IMR-90 (cell line): ENCODE measurements around the gene GDPD5.

Experiments
- CTCF ChIP-seq: conservative IDR thresholded peaks from 2 replicates; pipeline ENCODE4 v1.5.1; 2012; ENCODE audit warnings: mild to moderate bottlenecking, low read depth, low read length, improper control_type of control experiment
- FOS ChIP-seq: fragments of 150-350 bp; IDR thresholded peaks from 2 replicates; pipeline ENCODE4 v1.6.1; 2016; ENCODE audit warnings: low read depth, low read length
- MXI1 ChIP-seq: IDR thresholded peaks from 2 replicates; pipeline ENCODE4 v1.6.1; 2012; ENCODE audit warnings: low read depth, mild to moderate bottlenecking, low read length, moderate library complexity, borderline replicate concordance
- POLR2A ChIP-seq: IDR thresholded peaks from 2 replicates; pipeline ENCODE4 v1.6.1; 2012; ENCODE audit warnings: mild to moderate bottlenecking, low read depth, low read length

GRCh38 chr11:75463106-75463774, 62.5 kb downstream of the GDPD5 start:
- no peak for TF ChIP-seq CTCF
- no peak for TF ChIP-seq POLR2A
- no peak for TF ChIP-seq MXI1
- no peak for TF ChIP-seq FOS
